Neural progenitor cell (in vitro differentiated cells): ENCODE measurements around the gene IGSF8. TPM values are rescaled to one million over a fixed set of nuclear protein-coding genes. Genes with fewer than 3 reads are reported as not detected.

ENCODE experiments used
- DNase-seq: peaks from one replicate; pipeline ENCODE4 v3.0.0-alpha.2; 2016; ENCODE audit warnings: low spot score
- H2AFZ ChIP-seq: fragments of 200-600 bp; sonication (generic); replicated peaks from 2 replicates; pipeline ENCODE4 v1.6.1; 2016; ENCODE audit warnings: antibody characterized with exemption
- H3F3A ChIP-seq: fragments of 200-600 bp; sonication (generic); 2 replicates; pipeline ENCODE4 v1.6.1; 2016; ENCODE audit warnings: antibody characterized with exemption, low read depth
- H3K27ac ChIP-seq: fragments of 200-600 bp; sonication (generic); 2 replicates; pipeline ENCODE4 v1.5.1; 2016; ENCODE audit warnings: mild to moderate bottlenecking
- H3K27me3 ChIP-seq: fragments of 200-600 bp; sonication (generic); 2 replicates; pipeline ENCODE4 v1.6.1; 2016; ENCODE audit warnings: mild to moderate bottlenecking, moderate library complexity
- H3K36me3 ChIP-seq: fragments of 200-600 bp; sonication (generic); 2 replicates; pipeline ENCODE4 v1.5.1; 2016
- H3K4me1 ChIP-seq: fragments of 200-600 bp; sonication (generic); 2 replicates; pipeline ENCODE4 v1.6.1; 2016; ENCODE audit warnings: mixed run types
- H3K4me2 ChIP-seq: fragments of 200-600 bp; sonication (generic); 2 replicates; pipeline ENCODE4 v1.6.1; 2016
- H3K4me3 ChIP-seq: fragments of 200-600 bp; sonication (generic); 2 replicates; pipeline ENCODE4 v1.5.1; 2016
- H3K79me2 ChIP-seq: fragments of 200-600 bp; sonication (generic); 2 replicates; pipeline ENCODE4 v1.6.1; 2016; ENCODE audit warnings: low read depth
- H3K9ac ChIP-seq: fragments of 200-600 bp; sonication (generic); 2 replicates; pipeline ENCODE4 v1.6.1; 2016
- H3K9me3 ChIP-seq: fragments of 200-600 bp; sonication (generic); 2 replicates; pipeline ENCODE4 v1.5.1; 2016; ENCODE audit warnings: low read depth
- H4K20me1 ChIP-seq: fragments of 200-600 bp; sonication (generic); 2 replicates; pipeline ENCODE4 v1.6.1; 2016; ENCODE audit warnings: low read depth
- H3K27ac Mint-ChIP-seq: 3 replicates; pipeline ENCODE4 v1.8.0; 2021; ENCODE audit warnings: mixed read lengths
- H3K27me3 Mint-ChIP-seq: 2 replicates; pipeline ENCODE4 v1.8.0; 2022; ENCODE audit warnings: low read depth, mild to moderate bottlenecking, inconsistent platforms, moderate library complexity, mixed read lengths; ENCODE audit not compliant: insufficient read depth
- H3K36me3 Mint-ChIP-seq: 3 replicates; pipeline ENCODE4 v1.8.0; 2021; ENCODE audit warnings: mixed read lengths
- H3K4me1 Mint-ChIP-seq: 3 replicates; pipeline ENCODE4 v1.8.0; 2021; ENCODE audit warnings: mixed read lengths
- H3K4me3 Mint-ChIP-seq: 3 replicates; pipeline ENCODE4 v1.8.0; 2021; ENCODE audit warnings: mild to moderate bottlenecking, moderate library complexity, mixed read lengths
- H3K9me3 Mint-ChIP-seq: 3 replicates; pipeline ENCODE4 v1.8.0; 2020; ENCODE audit warnings: mixed read lengths
- EZH2 ChIP-seq: fragments of 200-600 bp; sonication (generic); IDR thresholded peaks from 2 replicates; pipeline ENCODE4 v1.6.1; 2017; ENCODE audit warnings: antibody characterized with exemption, mild to moderate bottlenecking, moderate library complexity
- EZH2phosphoT487 ChIP-seq: fragments of 200-600 bp; sonication (generic); IDR thresholded peaks from 2 replicates; pipeline ENCODE4 v1.6.1; 2017; ENCODE audit warnings: antibody characterized with exemption
- total RNA-seq: library from RNA; depleted of rRNA; stranded (reverse); fragments of >200 nt; gene quantifications from 2 replicates; pipeline ENCODE4 v1.2.3, GENCODE V29; 2015; ENCODE audit warnings: low replicate concordance
- TF ChIP-seq, protein P1 (sequence below): fragments of 200-600 bp; sonication (generic); IDR thresholded peaks from 2 replicates; pipeline ENCODE4 v1.5.1; 2017; ENCODE audit warnings: antibody characterized with exemption, mild to moderate bottlenecking

Gene IGSF8
- total RNA-seq, 1 donor from 2014 or later, result 9.4 TPM

DNA sequence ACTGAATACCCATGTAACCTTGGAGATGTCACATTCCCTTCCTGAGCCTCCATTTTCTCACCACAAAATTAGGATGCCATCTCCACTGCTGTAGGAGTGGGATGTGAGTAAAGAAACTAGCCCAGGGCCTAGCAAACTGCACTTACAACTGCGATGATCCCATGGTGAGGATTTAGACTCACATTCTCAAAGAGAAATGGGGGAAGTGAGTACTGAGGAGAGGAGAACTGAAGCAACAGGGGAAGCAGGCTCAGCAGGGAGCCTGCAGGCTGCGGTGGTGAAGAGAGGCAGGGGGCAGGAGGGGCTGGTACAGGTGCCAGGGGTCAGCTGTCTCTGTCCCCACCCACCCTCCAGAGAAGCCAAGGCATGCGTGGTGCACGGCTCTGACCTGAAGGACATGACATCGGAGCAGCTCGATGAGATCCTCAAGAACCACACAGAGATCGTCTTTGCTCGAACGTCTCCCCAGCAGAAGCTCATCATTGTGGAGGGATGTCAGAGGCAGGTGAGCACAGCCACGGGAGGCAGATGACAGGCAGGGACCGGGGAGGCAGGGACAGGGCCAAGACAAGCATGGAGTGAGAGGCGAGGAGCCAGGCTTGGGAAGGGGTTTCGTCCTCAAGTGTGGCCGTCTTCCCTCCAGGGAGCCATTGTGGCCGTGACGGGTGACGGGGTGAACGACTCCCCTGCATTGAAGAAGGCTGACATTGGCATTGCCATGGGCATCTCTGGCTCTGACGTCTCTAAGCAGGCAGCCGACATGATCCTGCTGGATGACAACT is 36.6 kb upstream of the IGSF8 start:
- Mint-ChIP-seq H3K4me1 (peaks cover 6% of the 10 kb centered on the region), H3K9me3 (no peaks in the 10 kb centered on the region), H3K27me3 (peaks cover 9% of the 10 kb centered on the region), H3K27ac (no peak overlapping the region), H3K36me3 (peaks cover 69% of the 10 kb centered on the region), H3K4me3 (no peak overlapping the region)
- no peaks in the 10 kb centered on the region for H3K27me3 ChIP-seq
- TF ChIP-seq EZH2phosphoT487 (no peak), EZH2 (no peak)
- TF ChIP-seq, protein P1, sequence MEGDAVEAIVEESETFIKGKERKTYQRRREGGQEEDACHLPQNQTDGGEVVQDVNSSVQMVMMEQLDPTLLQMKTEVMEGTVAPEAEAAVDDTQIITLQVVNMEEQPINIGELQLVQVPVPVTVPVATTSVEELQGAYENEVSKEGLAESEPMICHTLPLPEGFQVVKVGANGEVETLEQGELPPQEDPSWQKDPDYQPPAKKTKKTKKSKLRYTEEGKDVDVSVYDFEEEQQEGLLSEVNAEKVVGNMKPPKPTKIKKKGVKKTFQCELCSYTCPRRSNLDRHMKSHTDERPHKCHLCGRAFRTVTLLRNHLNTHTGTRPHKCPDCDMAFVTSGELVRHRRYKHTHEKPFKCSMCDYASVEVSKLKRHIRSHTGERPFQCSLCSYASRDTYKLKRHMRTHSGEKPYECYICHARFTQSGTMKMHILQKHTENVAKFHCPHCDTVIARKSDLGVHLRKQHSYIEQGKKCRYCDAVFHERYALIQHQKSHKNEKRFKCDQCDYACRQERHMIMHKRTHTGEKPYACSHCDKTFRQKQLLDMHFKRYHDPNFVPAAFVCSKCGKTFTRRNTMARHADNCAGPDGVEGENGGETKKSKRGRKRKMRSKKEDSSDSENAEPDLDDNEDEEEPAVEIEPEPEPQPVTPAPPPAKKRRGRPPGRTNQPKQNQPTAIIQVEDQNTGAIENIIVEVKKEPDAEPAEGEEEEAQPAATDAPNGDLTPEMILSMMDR, result no peak
- no peak overlapping the region for H3K4me3 ChIP-seq
- H3K36me3 ChIP-seq, result no peaks in the 10 kb centered on the region
- no peak overlapping the region for H3K27ac ChIP-seq
- no peaks in the 10 kb centered on the region for H3K9me3 ChIP-seq
- no peak overlapping the region for H2AFZ ChIP-seq
- H3K4me1 ChIP-seq, result no peaks in the 10 kb centered on the region
- peaks cover 8% of the 10 kb centered on the region for H3F3A ChIP-seq
- H3K4me2 ChIP-seq, result no peak overlapping the region
- H3K9ac ChIP-seq, result no peak overlapping the region
- no peaks in the 10 kb centered on the region for H4K20me1 ChIP-seq
- H3K79me2 ChIP-seq, result no peaks in the 10 kb centered on the region
- DNase-seq, result no peak

DNA sequence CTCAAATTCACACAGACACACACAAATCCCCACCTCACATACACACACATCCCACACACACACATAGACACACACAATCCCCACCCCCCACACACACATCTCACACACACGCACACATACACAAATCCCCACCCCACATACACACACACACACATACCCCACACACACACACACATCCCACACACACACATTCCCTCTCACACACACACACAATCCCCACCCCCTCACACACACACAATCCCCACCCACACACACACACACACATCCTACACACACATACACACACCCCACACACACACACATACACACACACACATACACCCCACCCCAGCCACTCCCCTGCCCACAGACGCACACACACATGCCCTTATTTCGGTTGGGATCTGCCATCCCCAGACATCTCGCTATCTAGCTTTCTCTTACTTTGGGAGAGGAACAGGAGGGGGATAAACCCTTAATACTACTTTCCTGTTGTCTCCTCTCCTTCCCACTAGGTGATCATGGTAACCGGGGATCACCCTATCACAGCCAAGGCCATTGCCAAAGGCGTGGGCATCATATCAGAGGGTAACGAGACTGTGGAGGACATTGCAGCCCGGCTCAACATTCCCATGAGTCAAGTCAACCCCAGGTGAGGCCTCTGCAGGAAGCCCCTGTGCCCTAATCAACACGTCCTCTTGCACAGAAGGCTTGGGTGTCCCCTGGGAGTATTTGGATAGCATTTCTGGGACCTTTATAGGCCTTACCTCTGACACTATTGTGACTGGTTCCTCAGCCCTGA is 35.8 kb upstream of the IGSF8 start:
- no peak overlapping the region for H3K4me3 ChIP-seq
- H3K27me3 Mint-ChIP-seq, result peaks cover 9% of the 10 kb centered on the region
- H3K9me3 Mint-ChIP-seq, result no peaks in the 10 kb centered on the region
- no peak overlapping the region for H2AFZ ChIP-seq
- H3K4me2 ChIP-seq, result no peak overlapping the region
- H3K4me1 ChIP-seq, result no peaks in the 10 kb centered on the region
- peaks cover 8% of the 10 kb centered on the region for H3F3A ChIP-seq
- no peaks in the 10 kb centered on the region for H3K9me3 ChIP-seq
- H3K27me3 ChIP-seq, result no peaks in the 10 kb centered on the region
- no peak overlapping the region for H3K4me3 Mint-ChIP-seq
- peaks cover 64% of the 10 kb centered on the region for H3K36me3 Mint-ChIP-seq
- H3K27ac Mint-ChIP-seq, result no peak overlapping the region
- TF ChIP-seq EZH2phosphoT487 (no peak), EZH2 (no peak)
- TF ChIP-seq, protein P1, result no peak
- no peaks in the 10 kb centered on the region for H3K36me3 ChIP-seq
- no peak overlapping the region for H3K9ac ChIP-seq
- no peaks in the 10 kb centered on the region for H4K20me1 ChIP-seq
- no peak for DNase-seq
- peaks cover 6% of the 10 kb centered on the region for H3K4me1 Mint-ChIP-seq
- H3K79me2 ChIP-seq, result no peaks in the 10 kb centered on the region
- H3K27ac ChIP-seq, result no peak overlapping the region

DNA sequence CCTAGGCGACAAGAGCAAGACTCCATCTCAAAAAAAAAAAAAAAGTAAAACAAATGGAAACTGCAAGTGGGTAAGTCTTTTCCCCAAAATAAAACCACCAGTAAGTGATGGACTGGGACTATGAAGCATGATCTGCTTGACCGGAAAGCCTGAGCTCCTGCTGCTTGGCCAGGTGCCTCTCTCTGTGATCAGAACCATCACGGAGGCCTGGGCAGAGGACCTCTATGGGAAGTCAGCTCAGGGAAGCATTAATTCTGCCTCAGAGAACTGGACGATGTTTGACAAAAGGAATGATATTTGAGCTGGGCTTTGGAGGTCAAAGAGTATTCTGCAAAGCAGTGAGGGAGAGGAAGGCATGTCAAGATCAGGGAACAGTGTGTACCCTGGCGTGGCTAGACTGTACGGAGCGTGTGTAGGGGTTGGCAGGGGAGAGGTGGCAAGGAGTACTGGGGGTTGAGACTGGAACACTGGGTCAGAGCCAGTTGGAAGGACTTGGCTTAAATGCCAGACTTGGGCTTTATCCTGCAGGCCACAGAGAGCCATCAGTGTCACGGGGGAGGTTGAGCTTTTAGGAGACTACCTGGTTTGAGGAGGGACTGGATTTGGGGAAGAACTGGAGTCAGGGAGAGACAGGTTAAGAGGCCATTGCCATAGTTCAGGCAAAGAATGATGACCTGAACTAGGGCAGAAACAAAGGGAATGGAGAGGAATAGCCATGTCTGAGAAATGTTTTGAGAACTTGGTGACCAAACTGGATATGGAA is 33.6 kb upstream of the IGSF8 start:
- Histone ChIP-seq H3K4me2 (no peak overlapping the region), H3K27ac (peak overlapping the region; percentile 16), H3F3A (peaks cover 3% of the 10 kb centered on the region), H2AFZ (no peak overlapping the region), H3K36me3 (peaks cover 4% of the 10 kb centered on the region), H3K9me3 (no peaks in the 10 kb centered on the region), H3K79me2 (no peaks in the 10 kb centered on the region), H3K4me3 (no peak overlapping the region), H3K9ac (no peak overlapping the region), H4K20me1 (no peaks in the 10 kb centered on the region), H3K27me3 (no peaks in the 10 kb centered on the region), H3K4me1 (no peaks in the 10 kb centered on the region)
- Mint-ChIP-seq H3K27me3 (peaks cover 6% of the 10 kb centered on the region), H3K4me1 (peaks cover 6% of the 10 kb centered on the region), H3K36me3 (peaks cover 65% of the 10 kb centered on the region), H3K4me3 (no peak overlapping the region), H3K9me3 (no peaks in the 10 kb centered on the region), H3K27ac (no peak overlapping the region)
- TF ChIP-seq EZH2, result no peak
- TF ChIP-seq, protein P1, result no peak
- TF ChIP-seq EZH2phosphoT487, result no peak
- DNase-seq, result no peak
